Occipital lobe (tissue), 2 donors: ENCODE results near the gene ZC3HAV1L. TPM values are rescaled to one million over a fixed set of nuclear protein-coding genes. Genes with fewer than 3 reads are reported as not detected.
"Not testable (repeated sequence)": the region's sequence is repeated elsewhere in the genome, so short reads cannot be mapped to it uniquely, and the experiment has no call there.

Experiments
- DNase-seq: peaks from one replicate; lab custom pipeline; 2025; lab: John Stamatoyannopoulos, UW
- total RNA-seq: library from RNA; depleted of rRNA; stranded (reverse); fragments of >200 nt; gene quantifications from one replicate; pipeline ENCODE4 v1.2.3, GENCODE V29; 2014

ZC3HAV1L gene
- 10.8 TPM for total RNA-seq

- peak; percentile 33 for DNase-seq
Observed at GRCh38 chr7:139035586-139036353, at the start of gene ZC3HAV1L. ZC3HAV1L (minus strand) TSS chr7:139036042; CDS start chr7:139036017, 25 bp downstream.

GRCh38 chr7:139084709-139085108, 48.9 kb upstream of the ZC3HAV1L start:
- DNase-seq: no peak

- DNase-seq: no peak
Observed at GRCh38 chr7:139081584-139081983, 45.7 kb upstream of the ZC3HAV1L start.

- no peak for DNase-seq
Observed at GRCh38 chr7:139080905-139081304, 45.1 kb upstream of the ZC3HAV1L start.

GRCh38 chr7:139079861-139080260, 44.0 kb upstream of the ZC3HAV1L start:
- no peak for DNase-seq

GRCh38 chr7:139078911-139079310, 43.1 kb upstream of the ZC3HAV1L start:
- no peak for DNase-seq

GRCh38 chr7:139078399-139078798, 42.6 kb upstream of the ZC3HAV1L start:
- DNase-seq: no peak

GRCh38 chr7:139077706-139078105, 41.9 kb upstream of the ZC3HAV1L start:
- DNase-seq: not testable (repeated sequence)

GRCh38 chr7:139075871-139076686, 40.2 kb upstream of the ZC3HAV1L start:
- no peak for DNase-seq

- peak; percentile 19 for DNase-seq
Observed at GRCh38 chr7:139075031-139075652, 39.3 kb upstream of the ZC3HAV1L start.

- no peak for DNase-seq
Observed at GRCh38 chr7:139072796-139073195, 37.0 kb upstream of the ZC3HAV1L start.

- DNase-seq: no peak
Observed at GRCh38 chr7:139071680-139072079, 35.8 kb upstream of the ZC3HAV1L start.

- DNase-seq: no peak
Observed at GRCh38 chr7:139068544-139069399, 32.9 kb upstream of the ZC3HAV1L start.

- DNase-seq: no peak
Observed at GRCh38 chr7:139066315-139066714, 30.5 kb upstream of the ZC3HAV1L start.

GRCh38 chr7:139065323-139065722, 29.5 kb upstream of the ZC3HAV1L start:
- DNase-seq: no peak

GRCh38 chr7:139061416-139061815, 25.6 kb upstream of the ZC3HAV1L start:
- DNase-seq: no peak

GRCh38 chr7:139060695-139061237, 24.9 kb upstream of the ZC3HAV1L start:
- DNase-seq: no peak

- DNase-seq: no peak
Observed at GRCh38 chr7:139059905-139060304, 24.1 kb upstream of the ZC3HAV1L start.

GRCh38 chr7:139058943-139059342, 23.1 kb upstream of the ZC3HAV1L start:
- DNase-seq: no peak

GRCh38 chr7:139055674-139056073, 19.8 kb upstream of the ZC3HAV1L start:
- DNase-seq: no peak

- not testable (repeated sequence) for DNase-seq
Observed at GRCh38 chr7:139054656-139055055, 18.8 kb upstream of the ZC3HAV1L start.
